HepG2 (cell line): ENCODE results near the gene SMAP1. TPM values are rescaled to one million over a fixed set of nuclear protein-coding genes. Genes with fewer than 3 reads are reported as not detected.

Experiments
- ATAC-seq: fragments of 200-7000 bp; cut with Tn5 transposase; 3 replicates; pipeline ENCODE4 v1.9.1; 2020; ENCODE audit warnings: mild to moderate bottlenecking, moderate library complexity
- BruUV-seq: library from RNA; stranded (reverse); fragments of 400-500 nt; replicated peaks from 2 replicates; lab custom pipeline; 2021; lab: Mats Ljungman, UMichigan
- CTCF ChIA-PET: fragments of 300-600 bp; formaldehyde crosslinking; extraction: SDS; loops from one replicate; lab custom pipeline; 2021; ENCODE audit warnings: low total read pairs, inconsistent platforms, low intra/inter-chr PET ratio; lab: Yijun Ruan, JAX
- POLR2A ChIA-PET: fragments of 350-600 bp; sonication (Branson Sonifier 250); formaldehyde crosslinking; loops from one replicate; lab custom pipeline; 2020; ENCODE audit warnings: antibody characterized with exemption, inconsistent platforms; lab: Yijun Ruan, JAX
- DNase-seq: peaks from one replicate; pipeline ENCODE4 v3.0.0-alpha.2; 2015; ENCODE audit warnings: low spot score
- FAIRE-seq: peaks from 3 replicates; lab custom pipeline; 2011; peaks lifted over from hg19 to GRCh38; lab: Jason Lieb, UNC
- H2AFZ ChIP-seq: one replicate; pipeline ENCODE4 v1.6.1; 2011; ENCODE audit warnings: low read length, inconsistent platforms
- H3K27ac ChIP-seq: fragments of 300-600 bp; 3 replicates; pipeline ENCODE4 v1.8.0; 2011; ENCODE audit warnings: mixed run types, mild to moderate bottlenecking, mixed read lengths, low read length, inconsistent platforms; ENCODE audit not compliant: insufficient read depth; ENCODE audit errors: extremely low read length
- H3K27me3 ChIP-seq, 2 experiments: fragments of 200-600 bp in 1 of 2; 2 replicates in 1 of 2; 3 replicates in 1 of 2; pipeline versions ENCODE4 v1.6.0 to v1.8.0; 2011; ENCODE audit warnings: low read length in 2 of 2, mild to moderate bottlenecking in 2 of 2, moderate library complexity in 2 of 2, inconsistent platforms in 1 of 2; ENCODE audit not compliant: insufficient read depth in 2 of 2, control insufficient read depth in 1 of 2
- H3K36me3 ChIP-seq, 2 experiments: fragments of 200-600 bp in 1 of 2; replicated peaks in 1 of 2; 2 replicates in 1 of 2; 3 replicates in 1 of 2; pipeline versions ENCODE4 v1.5.1 to v1.8.0; 2011; ENCODE audit warnings: low read length in 2 of 2, inconsistent platforms in 1 of 2; ENCODE audit not compliant: insufficient read depth in 2 of 2, control insufficient read depth in 1 of 2
- H3K4me1 ChIP-seq: 2 replicates; pipeline ENCODE4 v1.5.1; 2012; ENCODE audit warnings: low read length, inconsistent platforms; ENCODE audit not compliant: insufficient read depth
- H3K4me2 ChIP-seq: 2 replicates; pipeline ENCODE4 v1.6.0; 2011; ENCODE audit warnings: low read depth, low read length, inconsistent platforms
- H3K4me3 ChIP-seq, 3 experiments: fragments of 200-600 bp in 1 of 3; sonication (generic), shearing (Covaris generic) in 1 of 3; replicated peaks in 1 of 3; 2 replicates each; pipeline ENCODE4 v1.5.1; 2011 to 2016; ENCODE audit warnings: low read length in 3 of 3, inconsistent platforms in 2 of 3, low read depth in 2 of 3, mild to moderate bottlenecking in 2 of 3, control low read depth in 1 of 3, mixed read lengths in 1 of 3; ENCODE audit not compliant: insufficient read depth in 1 of 3
- H3K79me2 ChIP-seq: one replicate; pipeline ENCODE4 v1.6.1; 2011; ENCODE audit warnings: low read length, inconsistent platforms; ENCODE audit not compliant: insufficient read depth
- H3K9ac ChIP-seq: 2 replicates; pipeline ENCODE4 v1.6.0; 2011; ENCODE audit warnings: mild to moderate bottlenecking, low read depth, low read length, inconsistent platforms; ENCODE audit not compliant: insufficient read depth
- H3K9me3 ChIP-seq: 2 replicates; pipeline ENCODE4 v1.5.1; 2012; ENCODE audit warnings: mild to moderate bottlenecking, low read length
- H4K20me1 ChIP-seq: 2 replicates; pipeline ENCODE4 v1.6.0; 2011; ENCODE audit warnings: inconsistent platforms, mild to moderate bottlenecking, low read length, moderate library complexity; ENCODE audit not compliant: insufficient read depth
- ERF ChIP-seq: IDR thresholded peaks from 2 replicates; pipeline ENCODE4 v1.6.1; 2018; ENCODE audit warnings: missing biosample characterization, missing genetic modification reagents
- GATAD2A ChIP-seq: IDR thresholded peaks from 2 replicates; pipeline ENCODE4 v1.6.1; 2016
- ONECUT2 ChIP-seq: sonication (generic); formaldehyde crosslinking; IDR thresholded peaks from 2 replicates; pipeline ENCODE4 v1.4.0; 2020; ENCODE audit warnings: missing genetic modification reagents
- ZFX ChIP-seq: sonication (generic); formaldehyde crosslinking; IDR thresholded peaks from 2 replicates; pipeline ENCODE4 v1.4.0; 2020; ENCODE audit warnings: mild to moderate bottlenecking, low read depth, missing genetic modification reagents, moderate library complexity
- ZNF746 ChIP-seq: sonication (generic); formaldehyde crosslinking; IDR thresholded peaks from 2 replicates; pipeline ENCODE4 v1.8.0; 2022; ENCODE audit warnings: mild to moderate bottlenecking, missing genetic modification reagents
- ZSCAN12 ChIP-seq: sonication (generic); formaldehyde crosslinking; IDR thresholded peaks from 2 replicates; pipeline ENCODE4 v1.9.0; 2021; ENCODE audit warnings: mild to moderate bottlenecking, missing genetic modification reagents
- WGBS: methylation state at CpG from one replicate; pipeline ENCODE4 v1.1.6; 2017; ENCODE audit warnings: low lambda C conversion rate; 5-methylcytosine and 5-hydroxymethylcytosine counted together
- in situ Hi-C: cut with HindIII; loops from 2 replicates; pipeline ENCODE4 v1.10.0; 2017; ENCODE audit warnings: low pct_unique_long_range_greater_than_20kb; ENCODE audit not compliant: extremely low pct_ligation_motif_present
- intact Hi-C: fragments of 100-400 bp; cut with micrococcal nuclease; formaldehyde crosslinking; loops from one replicate; pipeline ENCODE4 v1.10.0; 2022; ENCODE audit not compliant: unreplicated experiment
- polyA plus RNA-seq, 8 experiments: library from polyadenylated mRNA; depleted of rRNA in 3 of 8; stranded (reverse) in 7 of 8; unstranded in 1 of 8; fragments of >200 nt; fragmentation: Illumina TruSeq in 4 of 8; extraction: Trizol in 4 of 8; gene quantifications; 2 replicates each; pipeline versions ENCODE4 v1.2.1 to v1.2.3, GENCODE V29; 2011 to 2016; ENCODE audit warnings: low read depth in 4 of 8, missing spikeins in 1 of 8, mixed read lengths in 1 of 8; ENCODE audit not compliant: insufficient read depth in 1 of 8
- total RNA-seq, 5 experiments: library from RNA; depleted of rRNA; stranded (reverse); fragments of >200 nt; fragmentation: Illumina TruSeq; extraction: Trizol; gene quantifications; 2 replicates each; pipeline ENCODE4 v1.2.3, GENCODE V29; 2016; ENCODE audit warnings: low read depth in 1 of 5
- TF ChIP-seq, protein P1 (sequence below): sonication (generic); formaldehyde crosslinking; conservative IDR thresholded peaks from 2 replicates; pipeline ENCODE4 v1.4.0; 2020; ENCODE audit warnings: missing genetic modification reagents
- TF ChIP-seq, protein P2 (sequence below), 2 experiments: sonication (generic) in 1 of 2; formaldehyde crosslinking in 1 of 2; IDR thresholded peaks; 2 replicates each; pipeline versions ENCODE4 v1.4.0 to v1.6.1; 2016 to 2020; ENCODE audit warnings: borderline replicate concordance in 1 of 2, low read depth in 1 of 2, mild to moderate bottlenecking in 1 of 2, missing genetic modification reagents in 1 of 2
- TF ChIP-seq, protein P3 (sequence below): sonication (generic); formaldehyde crosslinking; IDR thresholded peaks from 2 replicates; pipeline ENCODE4 v1.9.0; 2022; ENCODE audit warnings: missing genetic modification reagents, mild to moderate bottlenecking, borderline replicate concordance
- TF ChIP-seq, protein P4 (sequence below): sonication (generic); formaldehyde crosslinking; IDR thresholded peaks from 2 replicates; pipeline ENCODE4 v1.4.0; 2020; ENCODE audit warnings: missing genetic modification reagents
- TF ChIP-seq, protein P5 (sequence below): sonication (generic); formaldehyde crosslinking; IDR thresholded peaks from 2 replicates; pipeline ENCODE4 v1.5.1; 2020; ENCODE audit warnings: missing genetic modification reagents, mild to moderate bottlenecking, borderline replicate concordance

Gene SMAP1
- total and polyA plus RNA-seq, 2 of the 13 experiments (the other 11 are each of a cell fraction or from before 2014, with no cell fraction given), result 13.4 to 17.8 TPM

DNA sequence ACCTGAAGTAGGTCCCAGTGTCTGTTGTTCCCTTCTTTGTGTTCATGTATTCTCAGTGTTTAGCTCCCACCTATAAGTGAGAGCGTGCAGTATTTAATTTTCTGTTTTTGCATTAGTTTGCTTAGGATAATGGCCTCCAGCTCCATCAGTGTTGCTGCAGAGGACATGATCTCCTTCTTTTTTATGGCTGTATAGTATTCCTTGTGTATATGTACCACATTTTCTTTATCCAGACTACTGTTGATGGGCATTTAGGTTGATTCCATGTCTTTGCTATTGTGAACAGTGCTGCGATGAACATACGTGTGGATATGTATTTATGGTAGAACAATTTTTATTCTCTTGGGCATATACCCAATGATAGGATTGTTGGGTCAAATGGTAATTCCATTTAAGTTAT is 163.7 kb downstream of the SMAP1 start (continued):
- TF ChIP-seq, protein P1, sequence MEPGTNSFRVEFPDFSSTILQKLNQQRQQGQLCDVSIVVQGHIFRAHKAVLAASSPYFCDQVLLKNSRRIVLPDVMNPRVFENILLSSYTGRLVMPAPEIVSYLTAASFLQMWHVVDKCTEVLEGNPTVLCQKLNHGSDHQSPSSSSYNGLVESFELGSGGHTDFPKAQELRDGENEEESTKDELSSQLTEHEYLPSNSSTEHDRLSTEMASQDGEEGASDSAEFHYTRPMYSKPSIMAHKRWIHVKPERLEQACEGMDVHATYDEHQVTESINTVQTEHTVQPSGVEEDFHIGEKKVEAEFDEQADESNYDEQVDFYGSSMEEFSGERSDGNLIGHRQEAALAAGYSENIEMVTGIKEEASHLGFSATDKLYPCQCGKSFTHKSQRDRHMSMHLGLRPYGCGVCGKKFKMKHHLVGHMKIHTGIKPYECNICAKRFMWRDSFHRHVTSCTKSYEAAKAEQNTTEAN (CRISPR knock-in tag), result no peak
- TF ChIP-seq ZNF746 (CRISPR knock-in tag), result no peak
- TF ChIP-seq, all 625 proteins: peak for 0

DNA sequence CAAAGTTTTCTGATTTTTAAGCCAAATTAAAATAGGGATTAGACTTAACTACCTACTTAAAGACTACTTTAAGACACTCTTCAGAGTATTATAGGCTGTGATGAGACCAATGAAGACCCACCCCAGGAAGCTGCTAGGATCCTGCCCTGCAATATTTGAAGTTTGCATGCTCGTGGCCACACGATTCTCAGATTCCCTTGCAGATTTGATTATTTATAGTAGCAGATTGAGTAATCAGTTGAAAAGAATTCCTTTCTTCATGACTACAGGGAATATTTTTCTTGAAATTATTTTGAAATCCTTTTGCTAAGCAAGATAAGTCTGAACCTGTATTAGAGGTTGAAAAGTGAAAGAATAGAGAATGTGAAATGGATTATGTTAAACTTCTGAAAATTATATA is 166.8 kb downstream of the SMAP1 start:
- Histone ChIP-seq H3K4me2 (no peak overlapping the region), H3K27ac (no peak overlapping the region), H3K9ac (no peak overlapping the region), H3K79me2 (no peaks in the 10 kb centered on the region), H2AFZ (no peak overlapping the region), H3K9me3 (no peaks in the 10 kb centered on the region), H3K4me1 (peaks cover 27% of the 10 kb centered on the region), H4K20me1 (no peaks in the 10 kb centered on the region), H3K4me3 (no peak overlapping the region), H3K27me3 (no peaks in the 10 kb centered on the region), H3K36me3 (no peaks in the 10 kb centered on the region)
- FAIRE-seq (no peak), ATAC-seq (no peak), DNase-seq (no peak)
- intact Hi-C loops, result no loop called here
- 95% methylated on average over 2 of the region's 2 CpGs for WGBS
- ChIA-PET CTCF (no interaction called here), POLR2A (no interaction called here)
- BruUV-seq, result no TSS peak
- in situ Hi-C loops, result no loop called here
- no peak for TF ChIP-seq GATAD2A (CRISPR knock-in tag)
- no peak for TF ChIP-seq ZSCAN12 (CRISPR knock-in tag)
- no peak for TF ChIP-seq ERF (CRISPR knock-in tag)
- TF ChIP-seq, protein P2, sequence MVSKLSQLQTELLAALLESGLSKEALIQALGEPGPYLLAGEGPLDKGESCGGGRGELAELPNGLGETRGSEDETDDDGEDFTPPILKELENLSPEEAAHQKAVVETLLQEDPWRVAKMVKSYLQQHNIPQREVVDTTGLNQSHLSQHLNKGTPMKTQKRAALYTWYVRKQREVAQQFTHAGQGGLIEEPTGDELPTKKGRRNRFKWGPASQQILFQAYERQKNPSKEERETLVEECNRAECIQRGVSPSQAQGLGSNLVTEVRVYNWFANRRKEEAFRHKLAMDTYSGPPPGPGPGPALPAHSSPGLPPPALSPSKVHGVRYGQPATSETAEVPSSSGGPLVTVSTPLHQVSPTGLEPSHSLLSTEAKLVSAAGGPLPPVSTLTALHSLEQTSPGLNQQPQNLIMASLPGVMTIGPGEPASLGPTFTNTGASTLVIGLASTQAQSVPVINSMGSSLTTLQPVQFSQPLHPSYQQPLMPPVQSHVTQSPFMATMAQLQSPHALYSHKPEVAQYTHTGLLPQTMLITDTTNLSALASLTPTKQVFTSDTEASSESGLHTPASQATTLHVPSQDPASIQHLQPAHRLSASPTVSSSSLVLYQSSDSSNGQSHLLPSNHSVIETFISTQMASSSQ (IDR thresholded peaks at IDR 0.05; ENCODE audit: low read depth), result no peak
- TF ChIP-seq, protein P2 (CRISPR knock-in tag; IDR thresholded peaks at IDR 0.05; ENCODE audit: borderline replicate concordance), result no peak
- TF ChIP-seq, protein P3, sequence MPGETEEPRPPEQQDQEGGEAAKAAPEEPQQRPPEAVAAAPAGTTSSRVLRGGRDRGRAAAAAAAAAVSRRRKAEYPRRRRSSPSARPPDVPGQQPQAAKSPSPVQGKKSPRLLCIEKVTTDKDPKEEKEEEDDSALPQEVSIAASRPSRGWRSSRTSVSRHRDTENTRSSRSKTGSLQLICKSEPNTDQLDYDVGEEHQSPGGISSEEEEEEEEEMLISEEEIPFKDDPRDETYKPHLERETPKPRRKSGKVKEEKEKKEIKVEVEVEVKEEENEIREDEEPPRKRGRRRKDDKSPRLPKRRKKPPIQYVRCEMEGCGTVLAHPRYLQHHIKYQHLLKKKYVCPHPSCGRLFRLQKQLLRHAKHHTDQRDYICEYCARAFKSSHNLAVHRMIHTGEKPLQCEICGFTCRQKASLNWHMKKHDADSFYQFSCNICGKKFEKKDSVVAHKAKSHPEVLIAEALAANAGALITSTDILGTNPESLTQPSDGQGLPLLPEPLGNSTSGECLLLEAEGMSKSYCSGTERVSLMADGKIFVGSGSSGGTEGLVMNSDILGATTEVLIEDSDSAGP (CRISPR knock-in tag), result no peak
- TF ChIP-seq ZFX (CRISPR knock-in tag), result no peak
- TF ChIP-seq, protein P4, sequence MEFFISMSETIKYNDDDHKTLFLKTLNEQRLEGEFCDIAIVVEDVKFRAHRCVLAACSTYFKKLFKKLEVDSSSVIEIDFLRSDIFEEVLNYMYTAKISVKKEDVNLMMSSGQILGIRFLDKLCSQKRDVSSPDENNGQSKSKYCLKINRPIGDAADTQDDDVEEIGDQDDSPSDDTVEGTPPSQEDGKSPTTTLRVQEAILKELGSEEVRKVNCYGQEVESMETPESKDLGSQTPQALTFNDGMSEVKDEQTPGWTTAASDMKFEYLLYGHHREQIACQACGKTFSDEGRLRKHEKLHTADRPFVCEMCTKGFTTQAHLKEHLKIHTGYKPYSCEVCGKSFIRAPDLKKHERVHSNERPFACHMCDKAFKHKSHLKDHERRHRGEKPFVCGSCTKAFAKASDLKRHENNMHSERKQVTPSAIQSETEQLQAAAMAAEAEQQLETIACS (CRISPR knock-in tag), result no peak
- no peak for TF ChIP-seq ONECUT2 (CRISPR knock-in tag)
- TF ChIP-seq, protein P5, sequence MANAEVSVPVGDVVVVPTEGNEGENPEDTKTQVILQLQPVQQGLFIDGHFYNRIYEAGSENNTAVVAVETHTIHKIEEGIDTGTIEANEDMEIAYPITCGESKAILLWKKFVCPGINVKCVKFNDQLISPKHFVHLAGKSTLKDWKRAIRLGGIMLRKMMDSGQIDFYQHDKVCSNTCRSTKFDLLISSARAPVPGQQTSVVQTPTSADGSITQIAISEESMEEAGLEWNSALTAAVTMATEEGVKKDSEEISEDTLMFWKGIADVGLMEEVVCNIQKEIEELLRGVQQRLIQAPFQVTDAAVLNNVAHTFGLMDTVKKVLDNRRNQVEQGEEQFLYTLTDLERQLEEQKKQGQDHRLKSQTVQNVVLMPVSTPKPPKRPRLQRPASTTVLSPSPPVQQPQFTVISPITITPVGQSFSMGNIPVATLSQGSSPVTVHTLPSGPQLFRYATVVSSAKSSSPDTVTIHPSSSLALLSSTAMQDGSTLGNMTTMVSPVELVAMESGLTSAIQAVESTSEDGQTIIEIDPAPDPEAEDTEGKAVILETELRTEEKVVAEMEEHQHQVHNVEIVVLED (CRISPR knock-in tag), result no peak
